Activated B cell treated with CpG ODN at 0.5 μM for 24 hours (primary cell): ENCODE measurements around the gene EN1. TPM values are rescaled to one million over a fixed set of nuclear protein-coding genes. Genes with fewer than 3 reads are reported as not detected.

ENCODE experiments used
- ATAC-seq: fragments of 200-7000 bp; cut with Tn5 transposase; one replicate; pipeline ENCODE4 v1.10.0; 2021; ENCODE audit warnings: low read depth, mild to moderate bottlenecking, moderate library complexity
- CTCF ChIA-PET: fragments of 350-600 bp; sonication (Branson Sonifier 250); formaldehyde crosslinking; loops from one replicate; lab custom pipeline; 2021; ENCODE audit warnings: antibody characterized with exemption; lab: Charles Lee
- POLR2A ChIA-PET: fragments of 350-600 bp; sonication (Branson Sonifier 250); formaldehyde crosslinking; loops from one replicate; lab custom pipeline; 2021; ENCODE audit warnings: antibody characterized with exemption; lab: Charles Lee
- DNase-seq: peaks from one replicate; pipeline ENCODE4 v3.0.0; 2022
- H3K27ac Mint-ChIP-seq: one replicate; pipeline ENCODE4 v1.8.0; 2020; ENCODE audit warnings: mixed read lengths
- H3K27me3 Mint-ChIP-seq: one replicate; pipeline ENCODE4 v1.8.0; 2021; ENCODE audit warnings: mixed read lengths
- H3K36me3 Mint-ChIP-seq: one replicate; pipeline ENCODE4 v1.8.0; 2021; ENCODE audit warnings: low read depth, mixed read lengths
- H3K4me1 Mint-ChIP-seq: one replicate; pipeline ENCODE4 v1.8.0; 2021; ENCODE audit warnings: mixed read lengths
- H3K4me3 Mint-ChIP-seq: one replicate; pipeline ENCODE4 v1.8.0; 2020; ENCODE audit warnings: mild to moderate bottlenecking, mixed read lengths
- H3K9me3 Mint-ChIP-seq: one replicate; pipeline ENCODE4 v1.8.0; 2020; ENCODE audit warnings: mixed read lengths
- intact Hi-C: fragments of 100-400 bp; cut with micrococcal nuclease; formaldehyde crosslinking; loops from one replicate; pipeline ENCODE4 v1.15.1; 2024
- total RNA-seq: library from RNA; stranded (reverse); gene quantifications from 2 replicates; pipeline ENCODE4 v1.2.3, GENCODE V29; 2022
- TF ChIP-seq, protein P1 (sequence below): fragments of 200-600 bp; IDR thresholded peaks from one replicate; pipeline ENCODE4 v1.8.0; 2022; ENCODE audit warnings: antibody characterized with exemption, mild to moderate bottlenecking

The EN1 gene
- total RNA-seq, 1 donor from 2014 or later: not detected

- peaks cover 34% of the 10 kb centered on the region for H3K27me3 Mint-ChIP-seq
- H3K36me3 Mint-ChIP-seq: no peaks in the 10 kb centered on the region
- H3K9me3 Mint-ChIP-seq: no peaks in the 10 kb centered on the region
- ATAC-seq (no peak), DNase-seq (no peak)
- no peak overlapping the region for H3K27ac Mint-ChIP-seq
- ChIA-PET POLR2A (no interaction called here), CTCF (interaction anchor here (1.4 kb wide), 1 partner anchor 58 kb away, joined by 3 read pairs; no protein-coding TSS in a partner anchor)
- TF ChIP-seq, protein P1, sequence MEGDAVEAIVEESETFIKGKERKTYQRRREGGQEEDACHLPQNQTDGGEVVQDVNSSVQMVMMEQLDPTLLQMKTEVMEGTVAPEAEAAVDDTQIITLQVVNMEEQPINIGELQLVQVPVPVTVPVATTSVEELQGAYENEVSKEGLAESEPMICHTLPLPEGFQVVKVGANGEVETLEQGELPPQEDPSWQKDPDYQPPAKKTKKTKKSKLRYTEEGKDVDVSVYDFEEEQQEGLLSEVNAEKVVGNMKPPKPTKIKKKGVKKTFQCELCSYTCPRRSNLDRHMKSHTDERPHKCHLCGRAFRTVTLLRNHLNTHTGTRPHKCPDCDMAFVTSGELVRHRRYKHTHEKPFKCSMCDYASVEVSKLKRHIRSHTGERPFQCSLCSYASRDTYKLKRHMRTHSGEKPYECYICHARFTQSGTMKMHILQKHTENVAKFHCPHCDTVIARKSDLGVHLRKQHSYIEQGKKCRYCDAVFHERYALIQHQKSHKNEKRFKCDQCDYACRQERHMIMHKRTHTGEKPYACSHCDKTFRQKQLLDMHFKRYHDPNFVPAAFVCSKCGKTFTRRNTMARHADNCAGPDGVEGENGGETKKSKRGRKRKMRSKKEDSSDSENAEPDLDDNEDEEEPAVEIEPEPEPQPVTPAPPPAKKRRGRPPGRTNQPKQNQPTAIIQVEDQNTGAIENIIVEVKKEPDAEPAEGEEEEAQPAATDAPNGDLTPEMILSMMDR: no peak
- no peaks in the 10 kb centered on the region for H3K4me1 Mint-ChIP-seq
- intact Hi-C loops: no loop called here
- H3K4me3 Mint-ChIP-seq: no peak overlapping the region
Observed at GRCh38 chr2:118823633-118824032, 23.8 kb downstream of the EN1 start.

GRCh38 chr2:118822572-118822971 lies 24.9 kb downstream of the EN1 start:
- H3K4me3 Mint-ChIP-seq: no peak overlapping the region
- intact Hi-C loops: no loop called here
- ChIA-PET POLR2A (no interaction called here), CTCF (no interaction called here)
- ATAC-seq: no peak
- H3K9me3 Mint-ChIP-seq: no peaks in the 10 kb centered on the region
- no peaks in the 10 kb centered on the region for H3K4me1 Mint-ChIP-seq
- TF ChIP-seq, protein P1: no peak
- no peak for DNase-seq
- no peak overlapping the region for H3K27ac Mint-ChIP-seq
- H3K36me3 Mint-ChIP-seq: no peaks in the 10 kb centered on the region
- peaks cover 38% of the 10 kb centered on the region for H3K27me3 Mint-ChIP-seq

- H3K4me3 Mint-ChIP-seq: no peak overlapping the region
- POLR2A ChIA-PET: no interaction called here
- DNase-seq: no peak
- no peaks in the 10 kb centered on the region for H3K9me3 Mint-ChIP-seq
- H3K27me3 Mint-ChIP-seq: peaks cover 41% of the 10 kb centered on the region
- ATAC-seq: no peak
- H3K4me1 Mint-ChIP-seq: no peaks in the 10 kb centered on the region
- intact Hi-C loops: no loop called here
- CTCF ChIA-PET: no interaction called here
- H3K36me3 Mint-ChIP-seq: no peaks in the 10 kb centered on the region
- H3K27ac Mint-ChIP-seq: no peak overlapping the region
- TF ChIP-seq, protein P1: no peak
Observed at GRCh38 chr2:118822015-118822414, 25.4 kb downstream of the EN1 start.

GRCh38 chr2:118817469-118817868 lies 30.0 kb downstream of the EN1 start:
- Mint-ChIP-seq H3K4me3 (no peak overlapping the region), H3K4me1 (no peaks in the 10 kb centered on the region), H3K9me3 (no peaks in the 10 kb centered on the region), H3K27ac (no peak overlapping the region), H3K36me3 (no peaks in the 10 kb centered on the region), H3K27me3 (peaks cover 50% of the 10 kb centered on the region)
- ChIA-PET CTCF (no interaction called here), POLR2A (no interaction called here)
- ATAC-seq: no peak
- DNase-seq: no peak
- TF ChIP-seq, protein P1: no peak
- intact Hi-C loops: no loop called here

GRCh38 chr2:118816669-118817068 lies 30.8 kb downstream of the EN1 start:
- ChIA-PET POLR2A (no interaction called here), CTCF (no interaction called here)
- ATAC-seq (no peak), DNase-seq (no peak)
- intact Hi-C loops: no loop called here
- Mint-ChIP-seq H3K27ac (no peak overlapping the region), H3K36me3 (no peaks in the 10 kb centered on the region), H3K4me3 (no peak overlapping the region), H3K9me3 (no peaks in the 10 kb centered on the region), H3K27me3 (peaks cover 48% of the 10 kb centered on the region), H3K4me1 (no peaks in the 10 kb centered on the region)
- TF ChIP-seq, protein P1: no peak
